ENCODE results near the gene IL4I1.

IL4I1 gene

GRCh38 chr19:49874503-49875157, 22.1 kb downstream of the IL4I1 start:
- TF ChIP-seq CTCF (IDR thresholded peaks at IDR 0.05; ENCODE audit: low read depth, low read length, poor library complexity, severe bottlenecking) (no peak), EZH2phosphoT487 (IDR thresholded peaks at IDR 0.05; ENCODE audit: borderline replicate concordance, low read length) (no peak)
- Histone ChIP-seq H3K36me3 (ENCODE audit: control insufficient read depth, low read length) (peaks cover 10% of the 10 kb centered on the region), H3K9me2 (replicated peaks; ENCODE audit: control insufficient read depth, low read length) (no peaks in the 10 kb centered on the region), H3K4me1 (ENCODE audit: control insufficient read depth, low read length) (peaks cover 33% of the 10 kb centered on the region), H4K20me1 (ENCODE audit: control insufficient read depth, insufficient read depth, low read depth, low read length) (no peaks in the 10 kb centered on the region), H3F3A (ENCODE audit: control insufficient read depth, insufficient read depth) (no peaks in the 10 kb centered on the region), H3K9me3 (ENCODE audit: control insufficient read depth, insufficient read depth, low read length) (no peaks in the 10 kb centered on the region), H3K27ac (ENCODE audit: low read depth, low read length) (no peak overlapping the region), H3K27me3 (ENCODE audit: control insufficient read depth, low read length) (no peaks in the 10 kb centered on the region), H3K79me2 (ENCODE audit: control insufficient read depth, low read length) (peaks cover 33% of the 10 kb centered on the region), H3K4me3 (ENCODE audit: low read length) (no peak overlapping the region), H3K4me2 (ENCODE audit: low read length) (peak overlapping the region; percentile 96; the same call in 1 of the 2 replicates)

DNA sequence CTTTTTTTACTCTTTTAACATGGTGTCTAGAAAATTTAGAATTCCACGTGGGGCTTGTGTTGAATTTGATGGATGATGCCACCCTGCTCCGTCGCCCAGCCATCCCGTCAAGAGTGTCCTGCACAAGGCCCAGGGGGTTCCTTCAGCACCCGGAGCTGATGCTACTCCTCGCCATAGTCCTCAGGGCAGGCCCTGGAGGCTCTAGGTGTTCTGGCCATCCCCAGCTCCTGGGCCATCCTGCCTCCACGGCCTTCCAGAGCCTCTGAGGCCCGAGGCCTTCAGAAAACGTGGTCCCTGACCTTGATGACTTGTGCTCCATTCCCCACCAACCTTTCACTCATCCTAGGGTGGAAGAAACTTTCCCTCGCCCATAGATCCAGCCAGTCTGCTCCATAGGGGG, 22.9 kb downstream of the IL4I1 start:
- H3K9me2 ChIP-seq (replicated peaks; ENCODE audit: control insufficient read depth, low read length) = no peaks in the 10 kb centered on the region
- no peak overlapping the region for H3K4me3 ChIP-seq (ENCODE audit: low read length)
- H3K27me3 ChIP-seq (ENCODE audit: control insufficient read depth, low read length) = no peaks in the 10 kb centered on the region
- no peak overlapping the region for H3K27ac ChIP-seq (ENCODE audit: low read depth, low read length)
- peaks cover 10% of the 10 kb centered on the region for H3K36me3 ChIP-seq (ENCODE audit: control insufficient read depth, low read length)
- no peaks in the 10 kb centered on the region for H4K20me1 ChIP-seq (ENCODE audit: control insufficient read depth, insufficient read depth, low read depth, low read length)
- no peaks in the 10 kb centered on the region for H3K9me3 ChIP-seq (ENCODE audit: control insufficient read depth, insufficient read depth, low read length)
- no peak overlapping the region for H3K4me2 ChIP-seq (ENCODE audit: low read length)
- 0 out of 2 replicates have a peak, but pooled peaks cover under 1% of the 10 kb centered on the region for H3F3A ChIP-seq (ENCODE audit: control insufficient read depth, insufficient read depth)
- TF ChIP-seq CTCF (IDR thresholded peaks at IDR 0.05; ENCODE audit: low read depth, low read length, poor library complexity, severe bottlenecking) (no peak), EZH2phosphoT487 (IDR thresholded peaks at IDR 0.05; ENCODE audit: borderline replicate concordance, low read length) (no peak)
- H3K4me1 ChIP-seq (ENCODE audit: control insufficient read depth, low read length) = peaks cover 32% of the 10 kb centered on the region
- peaks cover 33% of the 10 kb centered on the region for H3K79me2 ChIP-seq (ENCODE audit: control insufficient read depth, low read length)

- H3K4me3 ChIP-seq (ENCODE audit: low read length) = no peak overlapping the region
- H3K9me2 ChIP-seq (replicated peaks; ENCODE audit: control insufficient read depth, low read length) = no peaks in the 10 kb centered on the region
- no peak overlapping the region for H3K4me2 ChIP-seq (ENCODE audit: low read length)
- peaks cover 32% of the 10 kb centered on the region for H3K4me1 ChIP-seq (ENCODE audit: control insufficient read depth, low read length)
- TF ChIP-seq EZH2phosphoT487 (IDR thresholded peaks at IDR 0.05; ENCODE audit: borderline replicate concordance, low read length) (no peak), CTCF (IDR thresholded peaks at IDR 0.05; ENCODE audit: low read depth, low read length, poor library complexity, severe bottlenecking) (no peak)
- peaks cover 10% of the 10 kb centered on the region for H3K36me3 ChIP-seq (ENCODE audit: control insufficient read depth, low read length)
- peaks cover 7% of the 10 kb centered on the region for H3F3A ChIP-seq (ENCODE audit: control insufficient read depth, insufficient read depth)
- no peaks in the 10 kb centered on the region for H4K20me1 ChIP-seq (ENCODE audit: control insufficient read depth, insufficient read depth, low read depth, low read length)
- H3K9me3 ChIP-seq (ENCODE audit: control insufficient read depth, insufficient read depth, low read length) = no peaks in the 10 kb centered on the region
- peaks cover 30% of the 10 kb centered on the region for H3K79me2 ChIP-seq (ENCODE audit: control insufficient read depth, low read length)
- H3K27ac ChIP-seq (ENCODE audit: low read depth, low read length) = no peak overlapping the region
- H3K27me3 ChIP-seq (ENCODE audit: control insufficient read depth, low read length) = no peaks in the 10 kb centered on the region
These were observed 23.6 kb downstream of the IL4I1 start for GRCh38 chr19:49873129-49873521.
